Measurements from ENCODE around the gene ELL. TPM values are rescaled to one million over a fixed set of nuclear protein-coding genes. Genes with fewer than 3 reads are reported as not detected.

The ELL gene
- total and polyA plus RNA-seq, 2 donors (not counting 3 experiments of a cell fraction or from before 2014, with no cell fraction given) = 9.9 to 18.2 TPM

DNA sequence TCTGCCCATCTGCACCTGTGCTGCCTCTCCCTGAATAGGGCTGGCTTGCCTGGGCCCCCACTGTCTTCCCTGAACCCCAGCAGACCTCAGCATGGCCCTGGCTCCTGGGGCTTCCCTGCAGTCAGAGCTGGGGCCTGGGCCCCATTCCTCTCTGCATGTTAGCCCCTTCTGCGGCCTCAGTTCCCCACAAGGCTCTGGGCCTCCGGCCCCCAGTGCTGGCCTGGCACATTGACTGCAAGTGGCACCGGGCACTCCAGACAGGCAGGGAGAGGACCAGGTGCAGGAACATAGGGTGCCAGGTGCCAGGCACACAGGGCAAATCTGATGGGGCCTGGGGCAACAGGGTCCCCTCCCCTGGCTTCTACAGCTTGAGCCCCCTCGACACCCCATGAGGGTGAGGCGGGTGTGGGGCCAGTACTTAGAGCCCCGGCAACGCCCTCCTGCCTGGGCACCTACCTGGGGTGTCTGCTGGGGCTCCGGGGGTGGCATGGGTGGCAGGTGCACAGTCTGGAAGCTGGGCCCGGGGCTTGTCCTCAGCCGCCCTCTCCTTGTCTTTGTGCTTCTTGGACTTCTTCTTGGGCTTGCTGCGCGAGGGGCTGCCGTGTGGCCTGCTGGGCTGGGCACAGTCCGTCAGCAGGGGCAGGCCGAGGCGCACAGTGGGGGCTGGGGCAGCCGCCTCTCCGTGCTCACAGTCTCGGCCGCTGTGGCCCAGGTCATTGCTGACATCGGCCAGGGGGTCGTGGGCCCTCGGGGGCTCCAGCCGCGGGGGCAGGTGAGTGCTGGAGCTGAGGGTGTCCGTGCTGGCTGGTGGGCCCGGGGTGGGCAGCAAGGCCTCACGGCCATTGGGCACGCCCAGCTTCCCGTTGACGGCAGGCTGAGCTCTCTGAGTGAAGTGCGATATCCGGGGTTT lies 71.6 kb downstream of the ELL start:
- ChIA-PET CTCF (interaction anchor here (0.7 to 6.8 kb wide), 20 partner anchors 8 to 537 kb away, joined by 3 to 127 read pairs (median 4); partner anchors contain the start of genes ELL, ISYNA1, REX1BD and UBA52), POLR2A (no interaction called here)
- TF ChIP-seq MYC (IDR thresholded peaks at IDR 0.05; ENCODE audit: low read depth, low read length) = no peak
- no peak for TF ChIP-seq CTCF (IDR thresholded peaks at IDR 0.05; ENCODE audit: extremely low read depth in 1 of 2, insufficient read depth in 1 of 2, low read depth in 1 of 2, low read length in 2 of 2)
- no peak for TF ChIP-seq GATA2 (IDR thresholded peaks at IDR 0.05; ENCODE audit: insufficient read depth, insufficient read length, low read depth, low read length)
- no peak for TF ChIP-seq EZH2 (IDR thresholded peaks at IDR 0.05; ENCODE audit: borderline replicate concordance, low read depth, low read length, severe bottlenecking)
- TF ChIP-seq POLR2A (IDR thresholded peaks at IDR 0.05; ENCODE audit: low read depth, low read length) = no peak
- TF ChIP-seq FOS (IDR thresholded peaks at IDR 0.05; ENCODE audit: borderline replicate concordance, insufficient read depth, low read length) = no peak
- TF ChIP-seq, protein P1, sequence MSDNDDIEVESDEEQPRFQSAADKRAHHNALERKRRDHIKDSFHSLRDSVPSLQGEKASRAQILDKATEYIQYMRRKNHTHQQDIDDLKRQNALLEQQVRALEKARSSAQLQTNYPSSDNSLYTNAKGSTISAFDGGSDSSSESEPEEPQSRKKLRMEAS (IDR thresholded peaks at IDR 0.05; ENCODE audit: insufficient read depth, insufficient read length) = no peak
- TF ChIP-seq JUN (IDR thresholded peaks at IDR 0.05; ENCODE audit: borderline replicate concordance, insufficient read depth, insufficient read length, low read depth) = no peak
- TF ChIP-seq POLR2AphosphoS5 (IDR thresholded peaks at IDR 0.05; ENCODE audit: insufficient read depth, low read depth, low read length) = no peak
- FAIRE-seq (no peak), DNase-seq (ENCODE audit: low read depth, low spot score) (no peak)
- Histone ChIP-seq H3K4me2 (ENCODE audit: insufficient read depth, low read length) (no peak overlapping the region), H3K9me1 (replicated peaks; ENCODE audit: control insufficient read depth, extremely low read depth, insufficient read depth, low read length) (no peaks in the 10 kb centered on the region), H3K27ac (ENCODE audit: insufficient read depth, low read depth, low read length) (no peak overlapping the region), H3K36me3 (ENCODE audit: control insufficient read depth in 2 of 2, extremely low read depth in 1 of 2, insufficient read depth in 2 of 2, low read length in 2 of 2) (peaks cover 6 to 45% of the 10 kb centered on the region in 2 experiments), H4K20me1 (replicated peaks; ENCODE audit: control insufficient read depth, extremely low read depth, insufficient read depth, low read length) (no peaks in the 10 kb centered on the region), H3K4me1 (ENCODE audit: control insufficient read depth, extremely low read depth, insufficient read depth, low read length) (no peaks in the 10 kb centered on the region), H3K27me3 (ENCODE audit: control insufficient read depth in 2 of 2, insufficient read depth in 2 of 2, low read length in 2 of 2) (no peaks in the 10 kb centered on the region), H2AFZ (ENCODE audit: low read depth, low read length) (no peak overlapping the region), H3K9ac (replicated peaks; ENCODE audit: extremely low read depth, insufficient read depth, low read length) (no peak overlapping the region), H3K4me3 (replicated peaks in 1 of 3; ENCODE audit: insufficient read depth in 1 of 3, low read depth in 1 of 3, low read length in 3 of 3) (no peak overlapping the region), H3K9me3 (replicated peaks; ENCODE audit: control insufficient read depth, insufficient read depth, low read length) (no peaks in the 10 kb centered on the region), H3K79me2 (ENCODE audit: control insufficient read depth, insufficient read depth, low read length) (no peaks in the 10 kb centered on the region)
- dilution Hi-C loops (cut with MboI; ENCODE audit: extremely low pct_ligation_motif_present, low sequenced_read_pairs) = no loop called here
- no TSS peak for BruUV-seq (replicated peaks)
- intact Hi-C loops (cut with micrococcal nuclease) = loop anchor here (2.0 to 10.0 kb wide), 3 partner anchors 227 to 465 kb away; partner anchors contain the start of genes COPE and DDX49
